H1 (cell line): Measurements from ENCODE around the gene AMPH. TPM values are rescaled to one million over a fixed set of nuclear protein-coding genes. Genes with fewer than 3 reads are reported as not detected.

ENCODE experiments used
- CTCF ChIA-PET: fragments of 300-600 bp; sonication (Branson Sonifier 250); formaldehyde crosslinking; loops from one replicate; lab custom pipeline; 2021; ENCODE audit not compliant: partially characterized antibody; lab: Charles Lee
- POLR2A ChIA-PET: fragments of 300-600 bp; sonication (Branson Sonifier 250); formaldehyde crosslinking; loops from one replicate; lab custom pipeline; 2021; ENCODE audit warnings: inconsistent platforms; ENCODE audit not compliant: partially characterized antibody; lab: Charles Lee
- DNase-seq, 2 experiments: peaks; one replicate each; pipeline versions ENCODE4 v3.0.0 to v3.0.0-alpha.2; 2010 to 2022; ENCODE audit warnings: low spot score in 2 of 2, low read depth in 1 of 2, mixed read lengths in 1 of 2
- FAIRE-seq: peaks from 2 replicates; lab custom pipeline; 2011; peaks lifted over from hg19 to GRCh38; lab: Jason Lieb, UNC
- H2AFZ ChIP-seq: 2 replicates; pipeline ENCODE4 v1.8.1; 2012; ENCODE audit warnings: low read length, inconsistent platforms
- H2AK5ac ChIP-seq: 2 replicates; pipeline ENCODE4 v1.6.1; 2013; ENCODE audit warnings: low read depth, low read length
- H2BK120ac ChIP-seq: replicated peaks from 2 replicates; pipeline ENCODE3; 2013; ENCODE audit warnings: low read depth, low read length, inconsistent platforms
- H2BK12ac ChIP-seq: 2 replicates; pipeline ENCODE4 v1.6.1; 2013; ENCODE audit warnings: low read depth, low read length
- H2BK15ac ChIP-seq: 2 replicates; pipeline ENCODE4 v1.6.1; 2013; ENCODE audit warnings: low read length
- H2BK20ac ChIP-seq: 2 replicates; pipeline ENCODE4 v1.6.1; 2013; ENCODE audit warnings: low read length
- H2BK5ac ChIP-seq: 2 replicates; pipeline ENCODE4 v1.6.1; 2013; ENCODE audit warnings: low read depth, low read length
- H3K14ac ChIP-seq: 2 replicates; pipeline ENCODE4 v1.6.1; 2013; ENCODE audit warnings: inconsistent platforms; ENCODE audit not compliant: insufficient read length
- H3K18ac ChIP-seq: 2 replicates; pipeline ENCODE4 v1.6.1; 2013; ENCODE audit warnings: low read length; ENCODE audit errors: extremely low read depth
- H3K23ac ChIP-seq: 2 replicates; pipeline ENCODE4 v1.6.1; 2013; ENCODE audit warnings: inconsistent platforms; ENCODE audit not compliant: insufficient read length
- H3K23me2 ChIP-seq: 2 replicates; pipeline ENCODE4 v1.6.1; 2013; ENCODE audit warnings: low read depth, low read length
- H3K27ac ChIP-seq: 2 replicates; pipeline ENCODE4 v1.6.1; 2011; ENCODE audit warnings: low read depth, low read length, inconsistent platforms
- H3K27me3 ChIP-seq, 4 experiments: replicated peaks in 1 of 4; 1 replicate in 1 of 4; 2 replicates in 3 of 4; pipeline versions ENCODE4 v1.6.1 to v1.8.1; 2011 to 2013; ENCODE audit warnings: low read length in 3 of 4, mild to moderate bottlenecking in 3 of 4, inconsistent platforms in 2 of 4, mixed read lengths in 2 of 4, moderate library complexity in 1 of 4; ENCODE audit not compliant: control insufficient read depth in 3 of 4, insufficient read depth in 3 of 4; ENCODE audit errors: extremely low read depth in 1 of 4
- H3K36me3 ChIP-seq, 4 experiments: 2 replicates each; pipeline versions ENCODE4 v1.6.1 to v1.8.1; 2011 to 2013; ENCODE audit warnings: mild to moderate bottlenecking in 4 of 4, low read length in 3 of 4, moderate library complexity in 2 of 4, control low read depth in 1 of 4, inconsistent platforms in 1 of 4; ENCODE audit not compliant: insufficient read depth in 4 of 4, control insufficient read depth in 2 of 4
- H3K4ac ChIP-seq: replicated peaks from 2 replicates; pipeline ENCODE3; 2013; ENCODE audit warnings: low read length, low read depth, mixed read lengths, inconsistent platforms; ENCODE audit not compliant: insufficient read length
- H3K4me1 ChIP-seq, 4 experiments: replicated peaks in 1 of 4; 1 replicate in 1 of 4; 2 replicates in 3 of 4; pipeline versions ENCODE4 v1.6.1 to v1.8.1; 2011 to 2013; ENCODE audit warnings: low read length in 3 of 4, inconsistent platforms in 2 of 4, mixed read lengths in 1 of 4; ENCODE audit not compliant: insufficient read depth in 4 of 4, control insufficient read depth in 3 of 4
- H3K4me2 ChIP-seq, 2 experiments: 2 replicates each; pipeline versions ENCODE4 v1.6.1 to v1.8.1; 2011 to 2013; ENCODE audit warnings: low read depth in 2 of 2, low read length in 2 of 2, control low read depth in 1 of 2, inconsistent platforms in 1 of 2, mild to moderate bottlenecking in 1 of 2; ENCODE audit not compliant: insufficient read depth in 1 of 2
- H3K4me3 ChIP-seq, 4 experiments: fragments of 200-600, 300-600 bp in 1 of 4; sonication (generic), shearing (Covaris generic), sonication (Bioruptor Twin) in 1 of 4; 2 replicates each; pipeline versions ENCODE4 v1.5.1 to v1.8.1; 2011 to 2016; ENCODE audit warnings: low read length in 4 of 4, low read depth in 3 of 4, control low read depth in 2 of 4, inconsistent platforms in 2 of 4, mild to moderate bottlenecking in 2 of 4, mixed read lengths in 1 of 4, moderate library complexity in 1 of 4; ENCODE audit not compliant: insufficient read depth in 2 of 4; ENCODE audit errors: extremely low read depth in 1 of 4
- H3K56ac ChIP-seq: replicated peaks from 2 replicates; pipeline ENCODE3; 2013; ENCODE audit warnings: low read depth, mild to moderate bottlenecking, mixed read lengths, low read length, inconsistent platforms; ENCODE audit not compliant: insufficient read length
- H3K79me1 ChIP-seq: 2 replicates; pipeline ENCODE4 v1.6.1; 2013; ENCODE audit warnings: low read depth, low read length, control low read depth
- H3K79me2 ChIP-seq, 2 experiments: 2 replicates each; pipeline versions ENCODE4 v1.6.1 to v1.8.1; 2012 to 2013; ENCODE audit warnings: low read length in 2 of 2, mild to moderate bottlenecking in 2 of 2, inconsistent platforms in 1 of 2; ENCODE audit not compliant: insufficient read depth in 2 of 2, control insufficient read depth in 1 of 2
- H3K9ac ChIP-seq, 4 experiments: replicated peaks in 1 of 4; 1 replicate in 1 of 4; 2 replicates in 3 of 4; pipeline versions ENCODE4 v1.6.1 to v1.8.1; 2011 to 2013; ENCODE audit warnings: low read depth in 3 of 4, low read length in 3 of 4, control low read depth in 2 of 4, mild to moderate bottlenecking in 2 of 4, moderate library complexity in 2 of 4, inconsistent platforms in 1 of 4; ENCODE audit errors: extremely low read depth in 1 of 4
- H3K9me3 ChIP-seq, 2 experiments: 2 replicates each; pipeline versions ENCODE4 v1.6.1 to v1.8.1; 2012 to 2013; ENCODE audit warnings: mild to moderate bottlenecking in 2 of 2, moderate library complexity in 2 of 2, control low read depth in 1 of 2, inconsistent platforms in 1 of 2, low read depth in 1 of 2, low read length in 1 of 2, mixed read lengths in 1 of 2; ENCODE audit not compliant: insufficient read depth in 2 of 2
- H4K20me1 ChIP-seq, 2 experiments: replicated peaks in 1 of 2; 2 replicates each; pipeline versions ENCODE3 to v1.8.1; 2011 to 2013; ENCODE audit warnings: inconsistent platforms in 2 of 2, low read length in 2 of 2, mild to moderate bottlenecking in 1 of 2; ENCODE audit not compliant: insufficient read depth in 2 of 2, control insufficient read depth in 1 of 2
- H4K5ac ChIP-seq: 2 replicates; pipeline ENCODE4 v1.6.1; 2013; ENCODE audit warnings: low read length, low read depth, mixed read lengths, inconsistent platforms; ENCODE audit not compliant: insufficient read length
- H4K8ac ChIP-seq: 2 replicates; pipeline ENCODE4 v1.8.0; 2013; ENCODE audit warnings: mild to moderate bottlenecking, moderate library complexity, low read length, inconsistent platforms; ENCODE audit not compliant: insufficient read depth; ENCODE audit errors: extremely low read depth
- H4K91ac ChIP-seq: replicated peaks from 2 replicates; pipeline ENCODE3; 2013; ENCODE audit warnings: low read length, mixed read lengths, inconsistent platforms; ENCODE audit not compliant: insufficient read length
- ASH2L ChIP-seq: fragments of 200-600, 300-600 bp; sonication (generic); IDR thresholded peaks from one replicate; pipeline ENCODE4 v1.7.1; 2017; ENCODE audit warnings: low read length
- BCL11A ChIP-seq, 2 experiments: IDR thresholded peaks; one replicate each; pipeline ENCODE4 v1.6.1; 2011; ENCODE audit warnings: low read depth in 2 of 2, low read length in 2 of 2, mild to moderate bottlenecking in 2 of 2
- CBX8 ChIP-seq: fragments of 300-800, 300-1000 bp; sonication (generic); IDR thresholded peaks from 2 replicates; pipeline ENCODE4 v1.7.1; 2016; ENCODE audit warnings: low read depth, low read length, borderline replicate concordance
- CTCF ChIP-seq, 3 experiments: IDR thresholded peaks; 1 replicate in 2 of 3; 2 replicates in 1 of 3; pipeline versions ENCODE4 v1.5.1 to v1.6.1; 2011; ENCODE audit warnings: low read length in 3 of 3, mild to moderate bottlenecking in 3 of 3, inconsistent platforms in 2 of 3, low read depth in 1 of 3, moderate library complexity in 1 of 3; ENCODE audit not compliant: insufficient read depth in 1 of 3; ENCODE audit errors: control extremely low read depth in 1 of 3
- EGR1 ChIP-seq: IDR thresholded peaks from 2 replicates; pipeline ENCODE4 v1.6.1; 2011; ENCODE audit warnings: low read depth, low read length, borderline replicate concordance
- PHF8 ChIP-seq: fragments of 200-600 bp; sonication (generic); conservative IDR thresholded peaks from 2 replicates; pipeline ENCODE4 v1.7.1; 2012; ENCODE audit warnings: low read depth, mild to moderate bottlenecking, inconsistent platforms, low read length, moderate library complexity
- POLR2AphosphoS5 ChIP-seq: IDR thresholded peaks from 2 replicates; pipeline ENCODE4 v1.6.1; 2011; ENCODE audit warnings: low read depth, low read length
- SP4 ChIP-seq: IDR thresholded peaks from 2 replicates; pipeline ENCODE4 v1.6.1; 2012; ENCODE audit warnings: low read length, inconsistent platforms
- TBP ChIP-seq: IDR thresholded peaks from 2 replicates; pipeline ENCODE4 v1.6.1; 2011; ENCODE audit warnings: low read depth, low read length, improper control_type of control experiment
- USF2 ChIP-seq: IDR thresholded peaks from 2 replicates; pipeline ENCODE4 v1.6.1; 2011; ENCODE audit warnings: low read length, improper control_type of control experiment
- WGBS, 2 experiments: shearing (Covaris generic) in 1 of 2; methylation state at CpG; one replicate each; pipeline versions ENCODE4 v1.1.6 to v1.1.7; 2013 to 2015; ENCODE audit warnings: low lambda C conversion rate in 2 of 2, mixed read lengths in 2 of 2, inconsistent platforms in 1 of 2, low coverage in 1 of 2, missing lambda C conversion rate in 1 of 2; ENCODE audit not compliant: insufficient replicate concordance in 2 of 2, insufficient coverage in 1 of 2, insufficient read length in 1 of 2; ENCODE audit errors: extremely low coverage in 1 of 2, missing lambda C conversion rate in 1 of 2; 5-methylcytosine and 5-hydroxymethylcytosine counted together
- polyA plus RNA-seq, 7 experiments: library from polyadenylated mRNA; depleted of rRNA in 3 of 7; stranded (reverse) in 5 of 7; unstranded in 2 of 7; fragments of >200 nt in 5 of 7; fragments of 200-250 nt in 2 of 7; gene quantifications; 1 replicate in 5 of 7; 2 replicates in 1 of 7; 4 replicates in 1 of 7; pipeline versions ENCODE4 v1.2.1 to v1.2.3, GENCODE V29; 2011 to 2013; ENCODE audit warnings: missing spikeins in 2 of 7, mixed read lengths in 2 of 7
- total RNA-seq: library from RNA; stranded (reverse); fragmentation: NEBNext Ultra II Directional; extraction: Animal tissue kit (Norgen Biotek cat#: 25700); gene quantifications from 2 replicates; pipeline ENCODE4 v1.2.1, GENCODE V29; 2021
- TF ChIP-seq, protein P1 (sequence below): IDR thresholded peaks from 2 replicates; pipeline ENCODE4 v1.6.1; 2012; ENCODE audit warnings: inconsistent platforms

The AMPH gene
- total and polyA plus RNA-seq, 2 of the 8 experiments (the other 6 are each of a cell fraction or from before 2014, with no cell fraction given) = 7.3 to 12.2 TPM

- H3K56ac ChIP-seq = no peak overlapping the region
- TF ChIP-seq TBP (no peak), SP4 (no peak), BCL11A (IDR thresholded peaks at IDR 0.05; ENCODE audit: low read depth in 2 of 2, low read length in 2 of 2) (no peak), CBX8 (no peak), ASH2L (no peak), CTCF (IDR thresholded peaks at IDR 0.05; ENCODE audit: control extremely low read depth in 1 of 3, insufficient read depth in 1 of 3, low read depth in 1 of 3, low read length in 3 of 3) (no peak), POLR2AphosphoS5 (no peak), USF2 (no peak), PHF8 (no peak), EGR1 (no peak)
- TF ChIP-seq, protein P1, sequence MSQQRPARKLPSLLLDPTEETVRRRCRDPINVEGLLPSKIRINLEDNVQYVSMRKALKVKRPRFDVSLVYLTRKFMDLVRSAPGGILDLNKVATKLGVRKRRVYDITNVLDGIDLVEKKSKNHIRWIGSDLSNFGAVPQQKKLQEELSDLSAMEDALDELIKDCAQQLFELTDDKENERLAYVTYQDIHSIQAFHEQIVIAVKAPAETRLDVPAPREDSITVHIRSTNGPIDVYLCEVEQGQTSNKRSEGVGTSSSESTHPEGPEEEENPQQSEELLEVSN = no peak
Observed at GRCh38 chr7:38664972-38665371, 33.8 kb upstream of the AMPH start.

More at GRCh38 chr7:38664972-38665371, 33.8 kb upstream of the AMPH start:
- Histone ChIP-seq H2BK5ac (no peak overlapping the region), H3K27ac (no peak overlapping the region), H3K4me3 (no peak overlapping the region), H2BK15ac (no peak overlapping the region), H4K5ac (no peak overlapping the region), H3K79me1 (no peaks in the 10 kb centered on the region), H2AK5ac (no peak overlapping the region), H3K4ac (no peak overlapping the region), H4K91ac (no peak overlapping the region), H3K23ac (no peak overlapping the region), H2AFZ (no peak overlapping the region), H4K8ac (no peak overlapping the region), H3K23me2 (no peaks in the 10 kb centered on the region), H2BK120ac (no peak overlapping the region), H3K4me2 (no peak overlapping the region), H3K79me2 (no peaks in the 10 kb centered on the region), H3K9ac (no peak overlapping the region), H3K9me3 (no peaks in the 10 kb centered on the region), H3K27me3 (no peaks in the 10 kb centered on the region), H2BK12ac (no peak overlapping the region), H3K18ac (no peak overlapping the region), H3K4me1 (no peaks in the 10 kb centered on the region), H4K20me1 (no peaks in the 10 kb centered on the region), H3K36me3 (no peaks in the 10 kb centered on the region), H3K14ac (no peak overlapping the region), H2BK20ac (no peak overlapping the region)
- DNase-seq (no peak), FAIRE-seq (no peak)
- POLR2A ChIA-PET = no interaction called here
- CTCF ChIA-PET = interaction anchor here (1.1 kb wide), 2 partner anchors 15 to 32 kb away, joined by 3 read pairs; no protein-coding TSS in a partner anchor
- WGBS, 2 experiments = 89% methylated on average over 7 of the region's 7 CpGs; no CpG with 5 or more reads in 1 of the 2 experiments
